Measurements from ENCODE around the gene ZNF516.
A peak's percentile ranks its signal among the peaks of the same experiment; 100 is the strongest.

ZNF516 gene

GRCh38 chr18:76421685-76422078, 73.4 kb downstream of the ZNF516 start:
- no peak for DNase-seq (ENCODE audit: low read depth in 3 of 3)

GRCh38 chr18:76420898-76421684, 74.0 kb downstream of the ZNF516 start:
- no peak for DNase-seq (ENCODE audit: low read depth in 3 of 3)

- no peak for DNase-seq (ENCODE audit: low read depth in 3 of 3)
Observed at GRCh38 chr18:76419811-76420210, 75.2 kb downstream of the ZNF516 start.

- DNase-seq (ENCODE audit: low read depth in 3 of 3) = no peak
Observed at GRCh38 chr18:76416911-76417310, 78.1 kb downstream of the ZNF516 start.

GRCh38 chr18:76414936-76415621, 80.0 kb downstream of the ZNF516 start:
- no peak for DNase-seq (ENCODE audit: low read depth in 3 of 3)

GRCh38 chr18:76412818-76413565, 82.0 kb downstream of the ZNF516 start:
- DNase-seq (ENCODE audit: low read depth in 3 of 3) = no peak

- no peak for DNase-seq (ENCODE audit: low read depth in 3 of 3)
Observed at GRCh38 chr18:76412010-76412817, 82.8 kb downstream of the ZNF516 start.

- DNase-seq (ENCODE audit: low read depth in 3 of 3) = peak in 1 of 3 experiments; percentile 17
Observed at GRCh38 chr18:76410660-76411417, 84.2 kb downstream of the ZNF516 start.

GRCh38 chr18:76410033-76410432, 85.0 kb downstream of the ZNF516 start:
- no peak for DNase-seq (ENCODE audit: low read depth in 3 of 3)

- DNase-seq (ENCODE audit: low read depth in 3 of 3) = no peak
Observed at GRCh38 chr18:76408480-76409067, 86.5 kb downstream of the ZNF516 start.

- DNase-seq (ENCODE audit: low read depth in 3 of 3) = no peak
Observed at GRCh38 chr18:76407681-76408080, 87.4 kb downstream of the ZNF516 start.

GRCh38 chr18:76406791-76407190, 88.3 kb downstream of the ZNF516 start:
- DNase-seq (ENCODE audit: low read depth in 3 of 3) = no peak

GRCh38 chr18:76405681-76406356, 89.2 kb downstream of the ZNF516 start:
- peak in 1 of 3 experiments; percentile 46 for DNase-seq (ENCODE audit: low read depth in 3 of 3)

GRCh38 chr18:76405280-76405679, 89.8 kb downstream of the ZNF516 start:
- DNase-seq (ENCODE audit: low read depth in 3 of 3) = no peak

- no peak for DNase-seq (ENCODE audit: low read depth in 3 of 3)
Observed at GRCh38 chr18:76404345-76404831, 90.7 kb downstream of the ZNF516 start.

GRCh38 chr18:76402026-76402990, 92.7 kb downstream of the ZNF516 start:
- DNase-seq (ENCODE audit: low read depth in 3 of 3) = no peak

- DNase-seq (ENCODE audit: low read depth in 3 of 3) = no peak
Observed at GRCh38 chr18:76401498-76401897, 93.5 kb downstream of the ZNF516 start.

- no peak for DNase-seq (ENCODE audit: low read depth in 3 of 3)
Observed at GRCh38 chr18:76399613-76400391, 95.2 kb downstream of the ZNF516 start.
